ENCODE data around the gene CEACAM4. TPM values are rescaled to one million over a fixed set of nuclear protein-coding genes. Genes with fewer than 3 reads are reported as not detected.

Gene CEACAM4
- total and polyA plus RNA-seq, 4 donors = 0.63 to 2.2 (median 0.80) TPM

GRCh38 chr19:41652250-41652649 lies 25.4 kb upstream of the CEACAM4 start:
- Histone ChIP-seq H3K36me3 (ENCODE audit: control insufficient read depth in 4 of 4, insufficient read depth in 3 of 4, low read depth in 1 of 4, low read length in 3 of 4) (no peaks in the 10 kb centered on the region), H3K4me1 (ENCODE audit: control insufficient read depth in 4 of 4, insufficient read depth in 4 of 4, low read length in 3 of 4) (no peaks in the 10 kb centered on the region), H3K27me3 (ENCODE audit: control insufficient read depth in 4 of 4, insufficient read depth in 4 of 4, low read length in 3 of 4) (peaks cover 0 to 5% (median 3%) of the 10 kb centered on the region in 4 donors), H3K9me3 (ENCODE audit: control insufficient read depth in 4 of 4, low read length in 3 of 4) (no peaks in the 10 kb centered on the region), H3K27ac (ENCODE audit: low read depth in 1 of 2, low read length in 2 of 2) (no peak overlapping the region), H3K4me3 (ENCODE audit: low read depth in 1 of 3, low read length in 3 of 3) (no peak overlapping the region), H3K9ac (ENCODE audit: low read depth in 1 of 2, low read length in 2 of 2) (no peak overlapping the region)
- WGBS = 64% methylated on average over 5 of the region's 5 CpGs
- TF ChIP-seq MAX (IDR thresholded peaks at IDR 0.05) (no peak), SP1 (IDR thresholded peaks at IDR 0.05) (no peak), JUND (IDR thresholded peaks at IDR 0.05) (no peak), RAD21 (IDR thresholded peaks at IDR 0.05) (no peak), FOXA2 (IDR thresholded peaks at IDR 0.05) (no peak), EGR1 (IDR thresholded peaks at IDR 0.05; ENCODE audit: low read depth in 2 of 2) (no peak), GABPA (IDR thresholded peaks at IDR 0.05 in 1 of 2, conservative IDR thresholded peaks at IDR 0.05 in 1 of 2) (no peak)
- DNase-seq (ENCODE audit: low spot score) = no peak

DNA sequence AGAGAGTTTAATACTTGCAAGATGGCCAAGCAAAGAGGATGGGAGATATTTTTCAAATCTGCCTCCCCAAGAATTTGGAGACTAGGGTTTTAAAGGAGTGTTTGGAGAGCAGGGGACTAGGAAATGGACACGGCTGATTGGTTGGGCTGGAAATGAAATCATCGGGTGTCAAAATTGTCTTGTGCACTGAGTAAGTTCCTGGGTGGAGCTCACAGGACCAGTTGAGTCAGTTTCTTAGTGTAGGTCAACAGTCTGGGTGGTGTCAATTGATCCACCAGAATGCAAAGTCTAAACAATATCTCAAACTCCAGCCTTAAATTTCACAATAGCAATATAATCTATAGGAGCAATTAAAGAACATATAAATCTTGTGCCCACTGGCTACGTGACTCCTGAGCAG lies 23.0 kb upstream of the CEACAM4 start:
- TF ChIP-seq SP1 (IDR thresholded peaks at IDR 0.05) (no peak), RXRA (IDR thresholded peaks at IDR 0.05) (no peak), CTCF (IDR thresholded peaks at IDR 0.05; ENCODE audit: low read depth, low read length, missing input control) (no peak)
- H3K4me3 ChIP-seq (ENCODE audit: low read depth in 1 of 3, low read length in 3 of 3) = no peak overlapping the region
- peaks cover 0 to 5% (median 1%) of the 10 kb centered on the region in 4 donors for H3K27me3 ChIP-seq (ENCODE audit: control insufficient read depth in 4 of 4, insufficient read depth in 4 of 4, low read length in 3 of 4)
- H3K4me1 ChIP-seq (ENCODE audit: control insufficient read depth in 4 of 4, insufficient read depth in 4 of 4, low read length in 3 of 4) = no peaks in the 10 kb centered on the region
- no peak overlapping the region for H3K9ac ChIP-seq (ENCODE audit: low read depth in 1 of 2, low read length in 2 of 2)
- WGBS = 54% methylated on average over 3 of the region's 3 CpGs
- H3K9me3 ChIP-seq (ENCODE audit: control insufficient read depth in 4 of 4, low read length in 3 of 4) = no peaks in the 10 kb centered on the region
- no peak overlapping the region for H3K27ac ChIP-seq (ENCODE audit: low read depth in 1 of 2, low read length in 2 of 2)
- no peak for DNase-seq (ENCODE audit: low spot score)
- H3K36me3 ChIP-seq (ENCODE audit: control insufficient read depth in 4 of 4, insufficient read depth in 3 of 4, low read depth in 1 of 4, low read length in 3 of 4) = no peaks in the 10 kb centered on the region

- Histone ChIP-seq H3K36me3 (ENCODE audit: control insufficient read depth in 4 of 4, insufficient read depth in 3 of 4, low read depth in 1 of 4, low read length in 3 of 4) (no peaks in the 10 kb centered on the region), H3K9me3 (ENCODE audit: control insufficient read depth in 4 of 4, low read length in 3 of 4) (no peaks in the 10 kb centered on the region), H3K4me1 (ENCODE audit: control insufficient read depth in 4 of 4, insufficient read depth in 4 of 4, low read length in 3 of 4) (no peaks in the 10 kb centered on the region), H3K27ac (ENCODE audit: low read depth in 1 of 2, low read length in 2 of 2) (no peak overlapping the region), H3K4me3 (ENCODE audit: low read depth in 1 of 3, low read length in 3 of 3) (no peak overlapping the region), H3K27me3 (ENCODE audit: control insufficient read depth in 4 of 4, insufficient read depth in 4 of 4, low read length in 3 of 4) (peaks cover 0 to 3% (median 0%) of the 10 kb centered on the region in 4 donors), H3K9ac (ENCODE audit: low read depth in 1 of 2, low read length in 2 of 2) (no peak overlapping the region)
- DNase-seq (ENCODE audit: low spot score) = no peak
- WGBS = 44% methylated on average over 14 of the region's 14 CpGs
- TF ChIP-seq YY1 (IDR thresholded peaks at IDR 0.05) (no peak), CTCF (IDR thresholded peaks at IDR 0.05; ENCODE audit: low read depth, low read length, missing input control) (no peak), EGR1 (IDR thresholded peaks at IDR 0.05; ENCODE audit: low read depth in 2 of 2) (no peak), FOXA1 (IDR thresholded peaks at IDR 0.05) (no peak), RXRA (IDR thresholded peaks at IDR 0.05) (no peak), NR2F2 (IDR thresholded peaks at IDR 0.05) (no peak), JUND (IDR thresholded peaks at IDR 0.05) (no peak), TAF1 (conservative IDR thresholded peaks at IDR 0.05) (no peak), FOXA2 (IDR thresholded peaks at IDR 0.05) (no peak), HNF4A (conservative IDR thresholded peaks at IDR 0.05) (no peak), MAX (IDR thresholded peaks at IDR 0.05) (no peak), ATF3 (IDR thresholded peaks at IDR 0.05) (no peak)
- TF ChIP-seq, protein P1, sequence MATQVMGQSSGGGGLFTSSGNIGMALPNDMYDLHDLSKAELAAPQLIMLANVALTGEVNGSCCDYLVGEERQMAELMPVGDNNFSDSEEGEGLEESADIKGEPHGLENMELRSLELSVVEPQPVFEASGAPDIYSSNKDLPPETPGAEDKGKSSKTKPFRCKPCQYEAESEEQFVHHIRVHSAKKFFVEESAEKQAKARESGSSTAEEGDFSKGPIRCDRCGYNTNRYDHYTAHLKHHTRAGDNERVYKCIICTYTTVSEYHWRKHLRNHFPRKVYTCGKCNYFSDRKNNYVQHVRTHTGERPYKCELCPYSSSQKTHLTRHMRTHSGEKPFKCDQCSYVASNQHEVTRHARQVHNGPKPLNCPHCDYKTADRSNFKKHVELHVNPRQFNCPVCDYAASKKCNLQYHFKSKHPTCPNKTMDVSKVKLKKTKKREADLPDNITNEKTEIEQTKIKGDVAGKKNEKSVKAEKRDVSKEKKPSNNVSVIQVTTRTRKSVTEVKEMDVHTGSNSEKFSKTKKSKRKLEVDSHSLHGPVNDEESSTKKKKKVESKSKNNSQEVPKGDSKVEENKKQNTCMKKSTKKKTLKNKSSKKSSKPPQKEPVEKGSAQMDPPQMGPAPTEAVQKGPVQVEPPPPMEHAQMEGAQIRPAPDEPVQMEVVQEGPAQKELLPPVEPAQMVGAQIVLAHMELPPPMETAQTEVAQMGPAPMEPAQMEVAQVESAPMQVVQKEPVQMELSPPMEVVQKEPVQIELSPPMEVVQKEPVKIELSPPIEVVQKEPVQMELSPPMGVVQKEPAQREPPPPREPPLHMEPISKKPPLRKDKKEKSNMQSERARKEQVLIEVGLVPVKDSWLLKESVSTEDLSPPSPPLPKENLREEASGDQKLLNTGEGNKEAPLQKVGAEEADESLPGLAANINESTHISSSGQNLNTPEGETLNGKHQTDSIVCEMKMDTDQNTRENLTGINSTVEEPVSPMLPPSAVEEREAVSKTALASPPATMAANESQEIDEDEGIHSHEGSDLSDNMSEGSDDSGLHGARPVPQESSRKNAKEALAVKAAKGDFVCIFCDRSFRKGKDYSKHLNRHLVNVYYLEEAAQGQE (IDR thresholded peaks at IDR 0.05) = no peak
- TF ChIP-seq, protein P2, sequence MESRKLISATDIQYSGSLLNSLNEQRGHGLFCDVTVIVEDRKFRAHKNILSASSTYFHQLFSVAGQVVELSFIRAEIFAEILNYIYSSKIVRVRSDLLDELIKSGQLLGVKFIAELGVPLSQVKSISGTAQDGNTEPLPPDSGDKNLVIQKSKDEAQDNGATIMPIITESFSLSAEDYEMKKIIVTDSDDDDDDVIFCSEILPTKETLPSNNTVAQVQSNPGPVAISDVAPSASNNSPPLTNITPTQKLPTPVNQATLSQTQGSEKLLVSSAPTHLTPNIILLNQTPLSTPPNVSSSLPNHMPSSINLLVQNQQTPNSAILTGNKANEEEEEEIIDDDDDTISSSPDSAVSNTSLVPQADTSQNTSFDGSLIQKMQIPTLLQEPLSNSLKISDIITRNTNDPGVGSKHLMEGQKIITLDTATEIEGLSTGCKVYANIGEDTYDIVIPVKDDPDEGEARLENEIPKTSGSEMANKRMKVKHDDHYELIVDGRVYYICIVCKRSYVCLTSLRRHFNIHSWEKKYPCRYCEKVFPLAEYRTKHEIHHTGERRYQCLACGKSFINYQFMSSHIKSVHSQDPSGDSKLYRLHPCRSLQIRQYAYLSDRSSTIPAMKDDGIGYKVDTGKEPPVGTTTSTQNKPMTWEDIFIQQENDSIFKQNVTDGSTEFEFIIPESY (IDR thresholded peaks at IDR 0.05) = no peak
These were observed 19.8 kb upstream of the CEACAM4 start for GRCh38 chr19:41646589-41647204.

Data from liver (tissue), 9 donors.